Measurements from ENCODE around the gene ANKS1B.
"Not testable (repeated sequence)": the region's sequence is repeated elsewhere in the genome, so short reads cannot be mapped to it uniquely, and the experiment has no call there.

ANKS1B gene

DNA sequence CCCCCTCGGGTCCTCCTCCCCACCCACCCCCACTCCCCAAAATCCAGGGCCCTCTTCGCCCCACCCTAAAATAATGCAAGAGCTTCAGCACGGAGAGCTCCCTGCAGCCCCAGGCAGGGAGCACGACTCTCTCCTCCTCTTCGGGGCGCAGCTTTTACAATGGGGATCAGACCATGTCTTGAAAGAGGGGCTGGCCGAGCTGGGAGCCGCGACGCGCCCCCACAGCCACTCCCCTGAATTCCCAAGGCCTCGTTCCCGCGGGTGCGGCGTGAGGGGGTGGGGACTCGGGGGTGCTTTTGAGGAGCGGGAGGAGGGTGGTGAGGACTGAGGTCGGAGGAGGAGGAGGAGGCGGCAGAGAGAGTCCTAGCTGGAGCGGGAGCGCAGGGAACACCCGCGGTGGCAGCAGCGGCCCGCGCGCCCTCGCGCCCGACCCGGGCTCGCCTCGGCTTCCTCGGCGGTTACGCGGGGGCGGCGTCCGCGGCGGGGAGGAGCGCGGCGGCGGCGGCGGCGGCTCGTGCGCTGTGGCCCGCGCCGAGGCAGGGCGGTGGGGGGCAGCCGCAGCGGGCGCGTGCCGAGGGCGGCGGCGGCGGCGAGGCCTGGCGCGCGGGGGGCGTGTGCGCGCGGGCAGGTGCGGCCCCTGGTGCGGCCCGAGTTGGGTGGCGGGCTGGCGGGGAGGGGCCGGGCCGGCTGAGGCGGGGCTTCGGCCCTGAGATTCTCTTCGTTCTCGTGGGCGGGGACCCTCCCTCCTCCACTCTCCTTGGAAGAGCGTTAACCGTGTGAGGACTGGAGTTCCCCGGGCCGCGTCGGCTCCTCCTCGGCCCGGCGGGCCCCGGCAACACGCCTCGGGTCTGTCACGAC lies at the start of gene ANKS1B:
TSS of gene ANKS1B (minus strand) at position 666 of the 858 bp plus-strand sequence. CDS start 699 bp downstream, outside the sequence.
- no peak for DNase-seq (ENCODE audit: low read depth)

DNA sequence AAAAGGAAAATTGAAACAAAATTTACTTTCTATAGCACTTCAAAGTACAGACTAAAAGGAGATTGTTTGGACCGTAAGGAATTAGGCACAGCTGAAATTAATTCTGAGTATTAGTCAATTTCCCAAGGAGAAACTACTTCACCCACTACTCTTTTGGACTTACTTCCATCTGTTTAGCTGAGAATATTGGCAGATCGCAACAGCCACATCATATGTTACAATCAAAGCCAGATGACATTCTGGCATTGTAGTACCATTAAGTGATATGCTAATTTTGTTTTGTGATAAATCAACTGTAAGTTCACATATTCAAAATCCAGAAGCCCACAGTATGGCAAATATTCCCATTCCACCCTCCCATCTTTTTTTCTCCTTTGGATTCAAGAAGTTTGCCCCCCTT lies 47.1 kb upstream of the ANKS1B start:
- DNase-seq (ENCODE audit: low read depth) = no peak

GRCh38 chr12:100027671-100028070 lies 42.9 kb upstream of the ANKS1B start:
- DNase-seq (ENCODE audit: low read depth) = no peak

- no peak for DNase-seq (ENCODE audit: low read depth)
These were observed 41.5 kb upstream of the ANKS1B start for GRCh38 chr12:100026241-100026640.

DNA sequence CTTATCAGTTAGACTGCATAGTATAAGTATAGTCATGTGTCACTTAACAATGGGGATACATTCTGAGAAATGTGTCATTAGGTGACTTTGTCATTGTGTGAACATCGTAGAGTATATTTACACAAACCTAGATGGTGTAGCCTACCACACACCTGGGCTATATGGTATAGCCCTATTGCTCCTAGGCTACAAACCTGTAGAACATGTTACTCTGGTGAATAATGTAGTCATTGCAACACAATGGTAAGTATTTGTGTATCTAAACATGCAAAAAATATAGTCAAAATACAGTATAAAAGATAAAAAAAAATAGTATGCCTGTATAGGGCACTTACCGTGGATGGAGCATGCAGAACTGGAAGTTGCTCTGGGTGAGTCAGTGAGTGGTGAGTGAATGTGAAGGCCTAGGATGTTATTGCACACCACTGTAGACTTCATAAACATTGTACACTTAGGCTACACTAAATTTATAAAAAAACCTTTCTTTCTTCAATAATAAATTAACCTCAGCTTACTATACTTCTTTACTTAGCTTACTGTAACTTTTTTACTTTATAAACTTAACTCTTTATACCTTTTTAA lies 40.3 kb upstream of the ANKS1B start:
- DNase-seq (ENCODE audit: low read depth) = no peak

DNA sequence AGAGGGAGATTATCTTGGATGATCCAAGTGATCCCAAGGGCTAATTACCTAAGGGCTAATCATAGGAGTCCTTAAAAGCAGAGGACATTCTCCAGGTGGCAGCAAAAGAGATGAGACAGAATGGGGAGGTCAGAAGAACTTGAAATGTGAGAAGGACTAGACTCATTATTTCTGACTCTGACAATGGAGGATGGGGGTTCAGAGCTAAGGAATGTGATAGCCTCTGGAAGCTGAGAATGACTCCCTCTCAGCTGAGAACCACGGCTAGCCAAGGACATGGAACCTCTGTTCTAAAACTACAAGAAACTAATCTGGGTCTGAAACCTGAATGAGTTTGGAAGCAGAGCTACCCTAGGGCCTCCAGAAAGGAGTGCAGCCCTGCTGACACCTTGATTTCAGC lies 35.6 kb upstream of the ANKS1B start:
- DNase-seq (ENCODE audit: low read depth) = no peak

GRCh38 chr12:100017056-100017455 lies 32.3 kb upstream of the ANKS1B start:
- no peak for DNase-seq (ENCODE audit: low read depth)

- not testable (repeated sequence) for DNase-seq (ENCODE audit: low read depth)
These were observed 31.6 kb upstream of the ANKS1B start for GRCh38 chr12:100016304-100016703.

- not testable (repeated sequence) for DNase-seq (ENCODE audit: low read depth)
These were observed 21.1 kb upstream of the ANKS1B start for GRCh38 chr12:100005846-100006245.

GRCh38 chr12:99997806-99998205 lies 13.1 kb upstream of the ANKS1B start:
- DNase-seq (ENCODE audit: low read depth) = no peak

GRCh38 chr12:99996095-99996494 lies 11.4 kb upstream of the ANKS1B start:
- DNase-seq (ENCODE audit: low read depth) = no peak

DNA sequence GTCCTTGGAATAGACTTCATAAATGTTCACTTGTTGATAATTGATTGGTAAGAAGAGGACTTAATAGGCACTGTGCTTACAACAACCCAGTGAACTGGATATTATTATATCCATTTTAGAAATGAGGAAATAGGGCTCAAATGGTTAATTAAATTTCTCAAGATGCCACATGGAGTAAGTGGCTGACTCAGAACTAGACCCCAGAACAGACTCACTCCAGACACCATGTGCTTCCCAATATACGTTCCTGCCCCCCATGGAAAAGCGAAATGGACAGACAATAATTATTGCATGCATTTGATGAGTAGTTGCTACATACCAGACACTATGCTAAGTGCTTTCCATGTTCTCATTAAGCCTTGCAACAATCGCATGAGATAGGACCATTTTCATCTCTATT lies 895 bp upstream of the ANKS1B start:
- no peak for DNase-seq (ENCODE audit: low read depth)

- no peak for DNase-seq (ENCODE audit: low read depth)
These were observed 414 bp upstream of the ANKS1B start for GRCh38 chr12:99985129-99985570.

- no peak for DNase-seq (ENCODE audit: low read depth)
These were observed 1.1 kb downstream of the ANKS1B start for GRCh38 chr12:99983456-99984258.

DNA sequence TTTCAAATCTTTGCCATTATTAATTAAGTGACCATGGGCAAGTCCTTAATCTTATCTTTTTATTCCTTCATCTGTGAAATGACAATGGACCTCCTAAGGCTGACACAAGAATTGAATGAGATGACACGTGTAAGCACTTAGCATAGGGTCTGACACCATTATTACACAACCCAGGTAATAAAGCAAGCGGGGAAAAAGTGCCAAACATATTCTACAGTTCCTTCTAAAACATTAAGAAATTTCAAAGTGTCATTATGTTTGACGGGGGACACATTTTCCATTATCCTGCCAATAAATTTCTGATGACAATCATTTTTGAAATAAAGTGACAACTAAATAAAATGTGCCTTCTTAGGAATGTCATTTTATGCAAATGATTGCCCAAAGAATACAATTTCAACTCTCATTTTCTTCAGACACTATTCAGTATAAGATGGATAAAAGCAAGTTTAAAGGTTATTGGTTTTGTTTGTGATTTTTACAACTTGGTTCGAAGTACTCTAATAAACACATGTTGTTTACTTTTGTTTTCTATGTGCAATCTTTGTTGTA lies 3.0 kb downstream of the ANKS1B start:
- DNase-seq (ENCODE audit: low read depth) = no peak

GRCh38 chr12:99979471-99979870 lies 5.3 kb downstream of the ANKS1B start:
- DNase-seq (ENCODE audit: low read depth) = no peak

- DNase-seq (ENCODE audit: low read depth) = no peak
These were observed 6.6 kb downstream of the ANKS1B start for GRCh38 chr12:99978152-99978551.

DNA sequence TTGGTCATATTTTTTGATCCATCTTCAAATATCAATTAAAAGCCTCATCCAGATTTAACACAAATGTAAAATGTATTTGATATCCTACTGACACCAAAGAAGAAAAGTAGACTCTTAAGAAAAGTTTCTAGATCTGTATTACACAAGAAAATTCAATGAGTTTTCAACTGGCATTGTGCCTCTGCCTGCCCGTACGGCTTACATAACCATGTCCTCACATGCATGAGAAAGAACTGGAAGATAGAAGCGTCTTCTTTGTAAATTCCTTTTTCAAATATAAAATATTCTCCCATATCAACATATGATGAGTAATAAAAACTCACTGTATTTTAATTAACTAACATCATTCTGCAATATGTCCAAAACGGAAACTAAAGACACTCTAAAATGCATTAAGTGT lies 7.2 kb downstream of the ANKS1B start:
- no peak for DNase-seq (ENCODE audit: low read depth)

DNA sequence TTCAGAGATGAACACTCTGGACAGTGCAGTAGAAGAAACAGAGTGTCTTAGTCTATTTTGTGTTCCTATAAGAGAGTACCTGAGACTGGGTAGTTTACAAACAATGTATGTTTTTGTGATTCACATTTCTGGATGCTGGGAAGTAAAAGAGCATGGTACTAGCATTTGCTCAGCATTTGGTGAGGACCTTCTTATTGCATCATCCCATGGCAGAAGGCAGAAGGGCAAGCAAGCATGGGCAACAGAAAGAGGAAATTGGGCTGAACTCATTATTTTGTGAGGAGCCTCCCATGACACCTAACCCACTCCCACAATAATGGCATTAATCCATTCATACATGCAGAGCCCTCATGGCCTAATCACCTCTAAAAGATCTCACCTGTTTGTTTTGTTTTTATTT lies 8.0 kb downstream of the ANKS1B start:
- no peak for DNase-seq (ENCODE audit: low read depth)

DNA sequence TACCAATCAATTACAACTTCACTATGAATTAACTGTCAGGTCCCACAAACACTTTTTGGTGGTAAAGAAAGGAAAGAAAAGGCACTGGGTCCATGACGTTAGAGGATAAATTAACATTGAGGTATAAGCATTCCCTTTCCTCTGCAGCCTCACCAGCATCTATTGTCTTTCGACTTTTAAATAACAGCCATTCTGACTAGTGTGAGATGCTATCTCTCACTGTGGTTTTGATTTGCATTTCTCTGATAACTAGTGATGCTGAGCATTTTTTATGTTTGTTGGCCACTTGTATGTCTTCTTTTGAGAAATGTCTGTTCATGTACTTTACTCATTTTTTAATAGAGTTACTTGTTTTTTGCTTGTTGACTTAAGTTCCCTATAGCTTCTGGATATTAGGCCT lies 9.4 kb downstream of the ANKS1B start:
- DNase-seq (ENCODE audit: low read depth) = no peak

DNA sequence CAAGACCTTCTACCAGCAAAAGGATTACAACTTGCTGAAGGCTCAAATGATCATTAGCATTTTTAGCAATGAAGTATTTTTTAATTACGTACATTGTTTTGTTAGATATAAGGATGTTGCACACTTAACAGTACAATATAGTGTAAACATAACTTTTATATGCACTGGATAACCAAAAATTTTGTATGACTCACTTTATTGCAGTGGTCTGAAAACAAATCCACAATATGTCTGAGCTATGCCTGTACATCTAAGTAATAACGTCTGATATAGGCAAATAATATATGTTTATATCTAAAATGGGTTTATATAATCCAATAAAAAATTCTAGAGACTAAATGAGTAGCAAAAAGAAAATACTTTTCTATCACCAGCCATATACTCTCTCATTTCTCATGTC lies 10.6 kb downstream of the ANKS1B start:
- DNase-seq (ENCODE audit: low read depth) = no peak

DNA sequence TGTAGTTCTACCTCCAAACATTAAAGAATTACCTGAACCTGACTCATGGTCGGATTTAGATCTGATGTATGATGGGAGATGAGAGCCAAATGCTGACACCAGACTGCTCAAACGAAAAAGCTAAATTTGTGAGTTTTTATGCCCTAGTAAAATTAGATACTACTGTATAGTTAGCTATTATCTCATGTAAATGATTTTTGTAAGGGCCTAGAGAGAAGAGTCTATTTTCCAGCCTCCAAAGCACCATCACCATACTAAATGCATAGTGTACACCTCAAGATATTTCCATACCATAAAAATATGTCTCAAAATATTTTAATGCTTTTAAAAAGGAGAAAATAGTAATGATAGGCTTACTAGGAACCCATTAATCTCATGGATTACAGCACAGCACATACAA lies 18.3 kb downstream of the ANKS1B start:
- no peak for DNase-seq (ENCODE audit: low read depth)
